Neuronal stem cell (in vitro differentiated cells): ENCODE results near the gene CDC42EP3.

ENCODE experiments used
- DNase-seq: peaks from one replicate; pipeline ENCODE4 v3.0.0-alpha.2; 2013; ENCODE audit warnings: low spot score
- H2AFZ ChIP-seq: one replicate; pipeline ENCODE4 v1.6.1; 2013; ENCODE audit warnings: mild to moderate bottlenecking, low read length, inconsistent platforms
- H2AK5ac ChIP-seq: 2 replicates; pipeline ENCODE4 v1.6.1; 2013; ENCODE audit warnings: low read depth, mild to moderate bottlenecking, inconsistent platforms, low read length, moderate library complexity, mixed read lengths
- H2BK120ac ChIP-seq: 2 replicates; pipeline ENCODE4 v1.6.1; 2013; ENCODE audit warnings: low read depth, mild to moderate bottlenecking, inconsistent platforms, low read length, moderate library complexity, mixed read lengths
- H2BK12ac ChIP-seq: one replicate; pipeline ENCODE4 v1.6.1; 2013; ENCODE audit warnings: low read length, inconsistent platforms
- H2BK15ac ChIP-seq: 2 replicates; pipeline ENCODE4 v1.6.1; 2013; ENCODE audit warnings: mild to moderate bottlenecking, low read length, inconsistent platforms, mixed read lengths
- H2BK5ac ChIP-seq: one replicate; pipeline ENCODE4 v1.6.1; 2013; ENCODE audit warnings: inconsistent platforms, mild to moderate bottlenecking, low read length, moderate library complexity
- H3K14ac ChIP-seq: one replicate; pipeline ENCODE4 v1.6.1; 2013; ENCODE audit warnings: low read length, inconsistent platforms
- H3K18ac ChIP-seq: 2 replicates; pipeline ENCODE4 v1.6.1; 2013; ENCODE audit warnings: low read length, inconsistent platforms
- H3K23ac ChIP-seq: 2 replicates; pipeline ENCODE4 v1.6.1; 2013; ENCODE audit warnings: low read depth, mild to moderate bottlenecking, mixed read lengths, low read length, inconsistent platforms; ENCODE audit not compliant: poor library complexity
- H3K27ac ChIP-seq: replicated peaks from 3 replicates; pipeline ENCODE4 v1.5.1; 2013; ENCODE audit warnings: low read length, inconsistent platforms
- H3K27me3 ChIP-seq, 3 experiments: 2 replicates each; pipeline ENCODE4 v1.6.1; 2013; ENCODE audit warnings: low read length in 3 of 3, mild to moderate bottlenecking in 2 of 3, inconsistent platforms in 1 of 3, low read depth in 1 of 3, mixed read lengths in 1 of 3, moderate library complexity in 1 of 3; ENCODE audit not compliant: control insufficient read depth in 3 of 3, insufficient read depth in 3 of 3
- H3K36me3 ChIP-seq, 2 donors: replicated peaks in 1 of 2; 2 replicates each; pipeline ENCODE4 v1.6.1; 2013; ENCODE audit warnings: low read length in 2 of 2; ENCODE audit not compliant: control insufficient read depth in 2 of 2, insufficient read depth in 2 of 2
- H3K4ac ChIP-seq: 2 replicates; pipeline ENCODE4 v1.6.1; 2013; ENCODE audit warnings: inconsistent platforms, mild to moderate bottlenecking, low read length, moderate library complexity
- H3K4me1 ChIP-seq, 2 donors: 1 replicate in 1 of 2; 2 replicates in 1 of 2; pipeline ENCODE4 v1.6.1; 2013; ENCODE audit warnings: low read length in 2 of 2, low read depth in 1 of 2; ENCODE audit not compliant: control insufficient read depth in 2 of 2, insufficient read depth in 1 of 2
- H3K4me2 ChIP-seq: one replicate; pipeline ENCODE4 v1.6.1; 2013; ENCODE audit warnings: mild to moderate bottlenecking, low read length, inconsistent platforms; ENCODE audit not compliant: insufficient read depth, poor library complexity, severe bottlenecking
- H3K4me3 ChIP-seq, 2 donors: 2 replicates each; pipeline ENCODE4 v1.5.1; 2013; ENCODE audit warnings: low read length in 2 of 2, mild to moderate bottlenecking in 2 of 2, inconsistent platforms in 1 of 2, moderate library complexity in 1 of 2
- H3K79me1 ChIP-seq: one replicate; pipeline ENCODE4 v1.6.1; 2013; ENCODE audit warnings: low read depth, mild to moderate bottlenecking, inconsistent platforms, low read length, moderate library complexity
- H3K9ac ChIP-seq: one replicate; pipeline ENCODE4 v1.6.1; 2013; ENCODE audit warnings: mild to moderate bottlenecking, low read depth, low read length, inconsistent platforms; ENCODE audit not compliant: poor library complexity
- H3K9me3 ChIP-seq, 2 donors: replicated peaks in 1 of 2; 2 replicates each; pipeline versions ENCODE3 to v1.6.1; 2013; ENCODE audit warnings: low read length in 2 of 2, mild to moderate bottlenecking in 2 of 2, inconsistent platforms in 1 of 2, low read depth in 1 of 2, mixed read lengths in 1 of 2, moderate library complexity in 1 of 2; ENCODE audit not compliant: control insufficient read depth in 2 of 2, insufficient read depth in 1 of 2
- H4K8ac ChIP-seq: one replicate; pipeline ENCODE4 v1.6.1; 2013; ENCODE audit warnings: low read depth, mild to moderate bottlenecking, inconsistent platforms, low read length, moderate library complexity
- H4K91ac ChIP-seq: one replicate; pipeline ENCODE4 v1.6.1; 2013; ENCODE audit warnings: low read length, low read depth, mild to moderate bottlenecking, inconsistent platforms; ENCODE audit not compliant: poor library complexity
- WGBS, 2 donors: extraction: QIAGEN DNeasy Blood & Tissue Kit; methylation state at CpG; one replicate each; pipeline ENCODE4 v1.1.7; 2013; ENCODE audit warnings: missing lambda C conversion rate in 2 of 2, mixed read lengths in 1 of 2; ENCODE audit not compliant: insufficient read length in 2 of 2, insufficient replicate concordance in 1 of 2; ENCODE audit errors: extremely low coverage in 2 of 2; 5-methylcytosine and 5-hydroxymethylcytosine counted together

CDC42EP3 gene

DNA sequence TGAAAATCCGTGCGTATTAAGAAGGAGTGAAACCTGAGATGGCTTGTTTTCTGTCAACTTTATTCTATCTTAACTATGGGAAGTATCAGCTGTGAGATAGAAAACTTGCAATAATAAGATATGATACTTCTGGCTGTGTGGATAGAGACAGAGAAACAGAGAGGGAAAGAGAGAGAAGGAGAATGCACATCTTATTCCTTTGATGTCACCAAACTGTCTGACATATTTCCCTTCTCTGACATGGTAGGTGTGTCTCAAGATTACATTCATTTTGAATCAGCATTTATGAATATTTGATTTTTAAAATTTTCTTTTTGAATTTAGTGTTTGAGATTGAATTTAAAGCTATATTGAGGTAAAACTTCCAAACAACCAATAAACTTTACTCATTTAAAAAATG is 69.4 kb downstream of the CDC42EP3 start:
- DNase-seq: no peak
- Histone ChIP-seq H3K9me3 (peaks cover 0 to 3% of the 10 kb centered on the region in 2 donors), H3K4me1 (no peaks in the 10 kb centered on the region), H3K4me2 (no peak overlapping the region), H3K79me1 (no peaks in the 10 kb centered on the region), H2AK5ac (no peak overlapping the region), H4K8ac (no peak overlapping the region), H3K23ac (no peak overlapping the region), H3K18ac (no peak overlapping the region), H2BK15ac (no peak overlapping the region), H2BK5ac (no peak overlapping the region), H3K14ac (no peak overlapping the region), H3K27ac (no peak overlapping the region), H3K36me3 (no peaks in the 10 kb centered on the region), H3K9ac (no peak overlapping the region), H4K91ac (no peak overlapping the region), H2AFZ (no peak overlapping the region), H3K27me3 (no peaks in the 10 kb centered on the region), H2BK120ac (no peak overlapping the region), H2BK12ac (no peak overlapping the region), H3K4ac (no peak overlapping the region), H3K4me3 (no peak overlapping the region)
- WGBS, 2 donors: no CpG with 5 or more reads among the region's 2 CpGs

DNA sequence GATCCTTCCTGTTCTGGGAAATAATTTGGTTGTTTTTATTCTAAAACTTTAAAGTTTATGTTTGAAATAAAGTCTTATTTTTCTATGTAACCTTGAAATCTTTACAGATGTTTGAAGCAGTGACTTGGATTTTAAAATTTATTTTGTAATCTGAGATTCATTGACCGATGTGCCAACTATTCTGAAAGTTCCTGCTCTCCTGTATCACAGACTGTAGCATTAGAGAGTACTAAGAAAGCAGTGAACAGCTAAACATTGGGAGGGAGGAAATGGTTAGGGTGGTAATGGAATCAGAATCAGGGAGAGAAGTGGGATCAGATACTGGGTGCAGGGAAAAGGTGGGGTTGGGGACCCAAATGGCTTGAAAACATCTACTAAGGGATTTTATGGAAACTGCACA is 69.9 kb downstream of the CDC42EP3 start:
- no peak overlapping the region for H3K4ac ChIP-seq
- no peak overlapping the region for H2AK5ac ChIP-seq
- H3K27ac ChIP-seq: no peak overlapping the region
- no peak overlapping the region for H2AFZ ChIP-seq
- no peaks in the 10 kb centered on the region for H3K36me3 ChIP-seq
- no peak overlapping the region for H3K14ac ChIP-seq
- H2BK120ac ChIP-seq: no peak overlapping the region
- DNase-seq: no peak
- H3K4me1 ChIP-seq: no peaks in the 10 kb centered on the region
- H4K91ac ChIP-seq: no peak overlapping the region
- H3K9me3 ChIP-seq: peaks cover 0 to 3% of the 10 kb centered on the region in 2 donors
- no peak overlapping the region for H2BK12ac ChIP-seq
- no peak overlapping the region for H4K8ac ChIP-seq
- no peak overlapping the region for H3K4me2 ChIP-seq
- no peak overlapping the region for H3K23ac ChIP-seq
- H3K18ac ChIP-seq: no peak overlapping the region
- no peaks in the 10 kb centered on the region for H3K27me3 ChIP-seq
- no peak overlapping the region for H2BK15ac ChIP-seq
- no peak overlapping the region for H2BK5ac ChIP-seq
- H3K4me3 ChIP-seq: no peak overlapping the region
- H3K9ac ChIP-seq: no peak overlapping the region
- WGBS, 2 donors: no CpG with 5 or more reads among the region's 1 CpG
- H3K79me1 ChIP-seq: no peaks in the 10 kb centered on the region

DNA sequence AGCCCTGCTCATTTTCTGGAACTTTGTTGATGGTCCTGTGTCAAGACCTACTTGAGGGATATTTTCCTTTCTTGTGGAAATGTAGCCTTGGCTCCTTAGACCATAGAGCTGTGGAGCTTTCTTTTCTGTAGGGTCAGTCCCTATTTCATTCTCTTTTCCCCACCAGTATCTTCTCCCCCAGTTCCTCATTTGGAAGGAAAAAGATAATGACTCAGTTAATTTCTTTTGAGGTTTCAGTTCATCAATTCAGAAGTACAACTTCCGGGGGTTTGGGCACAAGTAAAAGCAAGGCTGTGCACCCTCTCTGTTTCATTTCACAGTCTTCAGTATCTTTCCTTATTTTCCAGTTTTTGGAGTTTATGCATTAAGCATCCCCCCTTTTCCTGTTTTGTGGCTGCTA is 70.7 kb downstream of the CDC42EP3 start:
- no peak overlapping the region for H3K4ac ChIP-seq
- no peak overlapping the region for H4K8ac ChIP-seq
- no peak overlapping the region for H3K14ac ChIP-seq
- no peaks in the 10 kb centered on the region for H3K9me3 ChIP-seq
- no peak overlapping the region for H3K18ac ChIP-seq
- WGBS, 2 donors: no CpG with 5 or more reads among the region's 1 CpG
- H3K36me3 ChIP-seq: no peaks in the 10 kb centered on the region
- no peak overlapping the region for H2BK120ac ChIP-seq
- DNase-seq: no peak
- H2BK15ac ChIP-seq: no peak overlapping the region
- no peak overlapping the region for H3K9ac ChIP-seq
- H2AFZ ChIP-seq: peak overlapping the region; percentile 56
- no peak overlapping the region for H2BK12ac ChIP-seq
- H2AK5ac ChIP-seq: no peak overlapping the region
- H3K4me3 ChIP-seq: no peak overlapping the region
- H2BK5ac ChIP-seq: no peak overlapping the region
- no peak overlapping the region for H3K27ac ChIP-seq
- no peaks in the 10 kb centered on the region for H3K79me1 ChIP-seq
- no peak overlapping the region for H3K4me2 ChIP-seq
- H4K91ac ChIP-seq: no peak overlapping the region
- H3K23ac ChIP-seq: no peak overlapping the region
- H3K27me3 ChIP-seq: no peaks in the 10 kb centered on the region
- no peaks in the 10 kb centered on the region for H3K4me1 ChIP-seq

DNA sequence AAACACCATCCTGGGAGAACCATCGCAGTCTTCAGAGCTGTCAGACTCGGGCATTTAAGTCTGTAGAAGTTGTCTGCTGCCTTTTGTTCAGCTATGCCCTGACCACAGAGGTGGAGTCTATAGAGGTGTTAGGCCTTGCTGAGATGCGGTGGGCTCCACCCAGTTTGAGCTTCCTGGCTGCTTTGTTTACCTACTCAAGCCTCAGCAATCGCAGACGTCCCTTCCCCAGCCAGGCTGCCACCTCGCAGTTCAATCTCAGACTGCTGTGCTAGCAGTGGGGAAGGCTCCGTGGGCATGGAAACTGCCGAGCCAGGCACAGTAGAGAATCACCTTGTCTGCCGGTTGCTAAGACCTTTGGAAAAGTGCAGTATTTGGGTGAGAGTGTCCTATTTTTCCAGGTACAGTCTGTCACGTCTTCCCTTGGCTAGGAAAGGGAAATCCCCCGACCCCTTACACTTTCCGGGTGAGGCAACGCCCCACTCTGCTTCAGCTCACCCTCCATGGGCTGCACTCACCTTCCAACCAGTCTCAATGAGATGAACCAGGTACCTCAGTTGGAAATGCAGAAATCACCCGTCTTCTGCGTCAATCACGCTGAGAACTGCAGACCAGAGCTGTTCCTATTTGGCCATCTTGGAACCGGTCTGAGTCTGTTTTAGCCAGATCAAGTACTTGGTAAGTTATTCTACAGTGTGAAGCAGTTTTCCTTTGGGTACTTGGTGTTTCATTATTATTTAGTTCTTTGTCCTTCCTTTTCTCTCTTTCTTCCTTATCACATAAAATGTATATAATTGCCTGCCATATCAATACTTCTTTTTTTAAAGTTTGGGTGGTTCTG is 71.5 kb downstream of the CDC42EP3 start:
- Histone ChIP-seq H3K9me3 (no peaks in the 10 kb centered on the region), H3K9ac (no peak overlapping the region), H3K79me1 (no peaks in the 10 kb centered on the region), H3K4me3 (no peak overlapping the region), H3K27ac (no peak overlapping the region), H3K36me3 (no peaks in the 10 kb centered on the region), H3K18ac (peak overlapping the region; percentile 48), H3K14ac (peak overlapping the region; percentile 94), H3K4me2 (no peak overlapping the region), H4K8ac (peak overlapping the region; percentile 6), H2BK12ac (no peak overlapping the region), H2AFZ (peak overlapping the region; percentile 56), H2BK120ac (no peak overlapping the region), H2AK5ac (no peak overlapping the region), H3K4ac (no peak overlapping the region), H4K91ac (no peak overlapping the region), H2BK15ac (no peak overlapping the region), H2BK5ac (no peak overlapping the region), H3K27me3 (no peaks in the 10 kb centered on the region), H3K4me1 (no peaks in the 10 kb centered on the region), H3K23ac (no peak overlapping the region)
- no peak for DNase-seq
- no CpG with 5 or more reads among the region's 17 CpGs for WGBS, 2 donors
